OCI-LY3 (cell line): ENCODE measurements around the gene STK38L.

Experiments used
- H2AFZ ChIP-seq: fragments of 200-600, 300-600 bp; shearing (Covaris generic); 2 replicates; pipeline ENCODE4 v1.6.0; 2014; ENCODE audit warnings: antibody characterized with exemption, low read depth, low read length
- H3K27ac ChIP-seq: fragments of 200-600, 300-600 bp; sonication (generic); 2 replicates; pipeline ENCODE4 v1.5.1; 2014; ENCODE audit warnings: mild to moderate bottlenecking, low read length, moderate library complexity, mixed read lengths
- H3K27me3 ChIP-seq: fragments of 200-600, 300-600 bp; sonication (generic); 2 replicates; pipeline ENCODE4 v1.6.1; 2014; ENCODE audit warnings: low read depth, low read length, mixed read lengths
- H3K36me3 ChIP-seq: fragments of 200-600, 300-600 bp; sonication (generic); replicated peaks from 2 replicates; pipeline ENCODE3; 2014; ENCODE audit warnings: low read depth, low read length, mixed read lengths
- H3K4me1 ChIP-seq: fragments of 300-600, 200-600 bp; sonication (generic); 2 replicates; pipeline ENCODE4 v1.6.1; 2014; ENCODE audit warnings: low read length, mixed read lengths
- H3K4me2 ChIP-seq: fragments of 200-600, 300-600 bp; sonication (generic); 2 replicates; pipeline ENCODE4 v1.6.1; 2014; ENCODE audit warnings: low read length, mixed read lengths
- H3K4me3 ChIP-seq: fragments of 300-600, 200-600 bp; sonication (generic); 2 replicates; pipeline ENCODE4 v1.5.1; 2014; ENCODE audit warnings: antibody characterized with exemption, mild to moderate bottlenecking, low read length, moderate library complexity
- H3K79me2 ChIP-seq: fragments of 300-600, 200-600 bp; shearing (Covaris generic); 2 replicates; pipeline ENCODE4 v1.6.1; 2014; ENCODE audit warnings: mild to moderate bottlenecking, low read length, mixed read lengths
- H3K9ac ChIP-seq: fragments of 300-600, 200-600 bp; shearing (Covaris generic); 2 replicates; pipeline ENCODE4 v1.6.0; 2014; ENCODE audit warnings: mild to moderate bottlenecking, low read length, moderate library complexity
- H3K9me3 ChIP-seq: fragments of 200-600, 300-600 bp; shearing (Covaris generic); 2 replicates; pipeline ENCODE4 v1.6.1; 2014; ENCODE audit warnings: low read length, mixed read lengths; ENCODE audit not compliant: insufficient read depth
- H4K20me1 ChIP-seq: fragments of 200-600, 300-600 bp; sonication (generic); 2 replicates; pipeline ENCODE4 v1.6.1; 2016; ENCODE audit warnings: low read length, mixed read lengths; ENCODE audit not compliant: insufficient read depth
- CTCF ChIP-seq: fragments of 200-600, 300-600 bp; sonication (generic); IDR thresholded peaks from 2 replicates; pipeline ENCODE4 v1.5.1; 2014; ENCODE audit warnings: antibody characterized with exemption, low read length, low read depth
- EZH2phosphoT487 ChIP-seq: fragments of 200-600 bp; shearing (Covaris generic); IDR thresholded peaks from 2 replicates; pipeline ENCODE4 v1.6.1; 2018; ENCODE audit warnings: antibody characterized with exemption, mixed run types, low read depth

The STK38L gene

GRCh38 chr12:27345376-27345775, 101.3 kb downstream of the STK38L start:
- Histone ChIP-seq H3K4me2 (no peak overlapping the region), H3K36me3 (no peaks in the 10 kb centered on the region), H3K9ac (no peak overlapping the region), H3K4me3 (no peak overlapping the region), H3K27me3 (no peaks in the 10 kb centered on the region), H3K9me3 (no peaks in the 10 kb centered on the region), H3K27ac (no peak overlapping the region), H3K79me2 (peaks cover 80% of the 10 kb centered on the region), H3K4me1 (0 out of 2 replicates have a peak, but pooled peaks cover 4% of the 10 kb centered on the region), H4K20me1 (no peaks in the 10 kb centered on the region; the same call in 1 of the 2 replicates), H2AFZ (no peak overlapping the region)
- no peak for TF ChIP-seq EZH2phosphoT487
- no peak for TF ChIP-seq CTCF

- no peak overlapping the region for H3K4me3 ChIP-seq
- 0 out of 2 replicates have a peak, but pooled peaks cover 4% of the 10 kb centered on the region for H3K4me1 ChIP-seq
- H3K27ac ChIP-seq: no peak overlapping the region
- no peak overlapping the region for H3K9ac ChIP-seq
- H3K9me3 ChIP-seq: no peaks in the 10 kb centered on the region
- H3K4me2 ChIP-seq: no peak overlapping the region
- no peaks in the 10 kb centered on the region for H4K20me1 ChIP-seq
- TF ChIP-seq EZH2phosphoT487 (no peak), CTCF (no peak)
- no peaks in the 10 kb centered on the region for H3K36me3 ChIP-seq
- no peaks in the 10 kb centered on the region for H3K27me3 ChIP-seq
- H2AFZ ChIP-seq: no peak overlapping the region
- H3K79me2 ChIP-seq: peaks cover 60% of the 10 kb centered on the region
Observed at GRCh38 chr12:27347779-27348178, 103.7 kb downstream of the STK38L start.

- H3K9ac ChIP-seq: no peak overlapping the region
- no peak overlapping the region for H3K4me2 ChIP-seq
- no peaks in the 10 kb centered on the region for H4K20me1 ChIP-seq
- H3K27me3 ChIP-seq: no peaks in the 10 kb centered on the region
- no peaks in the 10 kb centered on the region for H3K9me3 ChIP-seq
- no peak overlapping the region for H3K4me3 ChIP-seq
- no peaks in the 10 kb centered on the region for H3K36me3 ChIP-seq
- peaks cover 34% of the 10 kb centered on the region for H3K79me2 ChIP-seq
- no peak overlapping the region for H3K27ac ChIP-seq
- no peak overlapping the region for H2AFZ ChIP-seq
- H3K4me1 ChIP-seq: no peaks in the 10 kb centered on the region
- TF ChIP-seq EZH2phosphoT487 (no peak), CTCF (no peak)
Observed at GRCh38 chr12:27351476-27351875, 107.4 kb downstream of the STK38L start.

- no peaks in the 10 kb centered on the region for H3K36me3 ChIP-seq
- H3K9ac ChIP-seq: no peak overlapping the region
- H3K27ac ChIP-seq: no peak overlapping the region
- H3K4me2 ChIP-seq: no peak overlapping the region
- H3K9me3 ChIP-seq: no peaks in the 10 kb centered on the region
- no peak overlapping the region for H2AFZ ChIP-seq
- peaks cover 4% of the 10 kb centered on the region; the same call in 1 of the 2 replicates for H3K79me2 ChIP-seq
- H4K20me1 ChIP-seq: no peaks in the 10 kb centered on the region
- H3K27me3 ChIP-seq: no peaks in the 10 kb centered on the region
- TF ChIP-seq EZH2phosphoT487 (no peak), CTCF (no peak)
- H3K4me3 ChIP-seq: no peak overlapping the region
- H3K4me1 ChIP-seq: no peaks in the 10 kb centered on the region
Observed at GRCh38 chr12:27355486-27355885, 111.4 kb downstream of the STK38L start.
